Activated CD4-positive, alpha-beta T cell treated with anti-CD3 and anti-CD28 coated beads, Interleukin-2, amount 50 U/mL, for 1 hour (primary cell): Measurements from ENCODE around the gene MYADML2.
"Not testable (repeated sequence)": the region's sequence is repeated elsewhere in the genome, so short reads cannot be mapped to it uniquely, and the experiment has no call there.

Source experiments
- DNase-seq: peaks from one replicate; pipeline ENCODE4 v3.0.0-alpha.2; 2020

MYADML2 gene

DNA sequence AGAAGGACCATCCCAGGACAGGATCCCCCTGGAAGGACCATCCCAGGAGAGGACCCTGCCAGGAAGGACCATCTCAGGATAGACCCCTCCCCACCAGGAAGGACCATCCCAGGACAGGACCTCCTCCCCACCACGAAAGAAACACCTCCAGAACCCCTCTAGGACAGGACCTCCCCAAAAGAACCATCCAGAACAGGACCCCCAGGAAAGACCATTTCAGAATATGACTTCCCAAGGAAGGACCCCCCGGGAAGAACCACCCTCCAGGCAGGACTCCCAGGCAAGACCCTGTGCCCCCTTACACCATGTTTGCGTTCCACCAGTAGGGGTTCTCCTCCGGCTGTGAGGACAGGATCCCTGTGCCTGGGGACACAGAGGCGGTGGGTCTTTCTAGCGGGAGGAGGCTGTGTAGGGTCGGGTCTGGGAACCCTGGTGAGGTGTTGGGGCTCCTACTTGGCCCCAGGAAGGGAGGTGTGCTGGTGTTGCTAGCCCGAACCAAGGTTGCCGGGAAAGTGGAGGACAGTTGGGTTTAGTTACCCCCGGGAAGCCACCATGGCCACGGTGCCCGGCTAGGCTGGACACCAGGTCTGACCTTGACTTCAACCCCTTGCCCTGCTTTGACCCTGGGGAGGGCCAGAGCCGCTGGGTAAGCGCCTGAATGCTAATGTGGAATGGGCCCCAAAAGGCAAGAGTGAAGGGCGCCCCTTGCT lies 11.8 kb upstream of the MYADML2 start:
- no peak for DNase-seq

- DNase-seq = no peak
These were observed 10.8 kb upstream of the MYADML2 start for GRCh38 chr17:81957691-81958432.

DNA sequence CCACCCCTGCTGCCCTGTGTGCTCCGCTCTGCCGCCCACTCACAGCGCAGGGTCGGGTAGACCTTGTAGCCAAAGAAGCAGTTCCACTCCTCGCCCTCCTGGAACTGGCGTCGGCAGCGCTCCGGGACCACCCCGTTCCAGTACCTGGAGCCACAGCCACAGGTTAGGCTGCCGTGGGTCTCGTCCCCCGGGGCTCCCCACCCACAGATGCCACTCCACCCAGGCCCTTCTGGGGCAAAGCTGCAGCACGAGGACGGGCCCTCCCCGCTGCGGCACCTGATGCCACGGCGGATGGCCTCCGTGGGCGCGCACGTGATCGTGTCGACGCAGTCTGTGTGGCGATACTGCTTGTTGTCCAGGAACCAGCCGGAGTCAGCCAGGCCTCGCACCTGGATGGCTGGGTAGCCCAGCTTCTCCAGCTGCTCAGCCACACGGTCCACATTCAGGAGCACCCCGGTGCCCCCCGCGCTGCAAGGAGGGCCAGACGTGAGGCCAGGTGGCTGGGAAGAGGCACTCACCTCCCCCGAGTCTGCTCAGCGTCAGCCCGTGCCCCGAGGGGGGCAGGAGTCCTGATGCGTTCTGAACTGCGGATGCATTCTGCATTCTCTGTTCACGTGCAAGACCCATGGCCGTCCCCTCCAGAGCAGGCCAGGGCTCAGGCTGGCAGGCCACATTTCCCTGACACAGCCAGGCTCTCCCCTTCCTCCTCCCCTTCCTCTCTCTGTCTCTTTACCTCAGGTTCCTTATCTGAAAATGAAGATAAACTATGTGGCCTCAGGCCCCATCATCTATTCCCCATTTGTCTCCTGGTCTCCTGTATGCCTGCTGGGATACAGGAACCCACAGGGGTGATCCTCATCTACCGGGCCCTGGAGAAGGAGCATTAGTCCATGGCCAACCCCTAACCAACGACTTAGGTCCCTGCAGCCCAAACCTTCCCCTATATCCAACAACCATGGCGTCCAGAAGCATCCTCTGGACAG lies 9.9 kb upstream of the MYADML2 start:
- DNase-seq = no peak

GRCh38 chr17:81955756-81956544 lies 8.9 kb upstream of the MYADML2 start:
- DNase-seq = no peak

DNA sequence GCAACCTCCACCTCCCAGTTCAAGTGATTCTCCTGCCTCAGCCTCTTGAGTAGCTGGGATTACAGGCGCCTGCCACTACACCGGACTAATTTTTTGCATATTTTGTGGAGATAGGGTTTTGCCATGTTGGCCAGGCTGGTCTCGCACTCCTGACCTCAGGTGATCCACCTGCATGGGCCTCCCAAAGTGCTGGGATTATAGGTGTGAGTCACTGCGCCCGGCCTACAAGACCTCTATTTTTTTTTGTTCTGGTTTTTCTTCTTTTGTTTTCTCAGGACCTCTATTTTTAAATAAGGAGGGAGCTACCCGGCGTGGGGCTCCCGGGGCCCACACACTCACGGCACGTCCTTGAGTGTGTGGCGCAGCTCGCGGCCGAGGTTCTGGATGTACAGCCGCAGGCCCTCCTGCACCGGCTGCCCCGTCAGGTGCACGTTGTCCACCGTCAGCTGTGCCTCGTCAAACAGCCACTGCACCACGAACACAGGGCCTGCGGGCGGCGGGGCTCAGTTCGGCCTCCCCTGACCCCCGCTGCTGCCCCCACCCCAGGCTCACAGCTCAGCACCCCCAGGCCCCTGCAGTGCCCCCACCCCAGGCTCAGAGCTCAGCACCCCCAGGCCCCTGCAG lies 8.1 kb upstream of the MYADML2 start:
- no peak for DNase-seq

- DNase-seq = no peak
These were observed 7.4 kb upstream of the MYADML2 start for GRCh38 chr17:81954131-81955057.

GRCh38 chr17:81953443-81953842 lies 6.4 kb upstream of the MYADML2 start:
- DNase-seq = not testable (repeated sequence)

GRCh38 chr17:81952792-81953228 lies 5.8 kb upstream of the MYADML2 start:
- DNase-seq = no peak

DNA sequence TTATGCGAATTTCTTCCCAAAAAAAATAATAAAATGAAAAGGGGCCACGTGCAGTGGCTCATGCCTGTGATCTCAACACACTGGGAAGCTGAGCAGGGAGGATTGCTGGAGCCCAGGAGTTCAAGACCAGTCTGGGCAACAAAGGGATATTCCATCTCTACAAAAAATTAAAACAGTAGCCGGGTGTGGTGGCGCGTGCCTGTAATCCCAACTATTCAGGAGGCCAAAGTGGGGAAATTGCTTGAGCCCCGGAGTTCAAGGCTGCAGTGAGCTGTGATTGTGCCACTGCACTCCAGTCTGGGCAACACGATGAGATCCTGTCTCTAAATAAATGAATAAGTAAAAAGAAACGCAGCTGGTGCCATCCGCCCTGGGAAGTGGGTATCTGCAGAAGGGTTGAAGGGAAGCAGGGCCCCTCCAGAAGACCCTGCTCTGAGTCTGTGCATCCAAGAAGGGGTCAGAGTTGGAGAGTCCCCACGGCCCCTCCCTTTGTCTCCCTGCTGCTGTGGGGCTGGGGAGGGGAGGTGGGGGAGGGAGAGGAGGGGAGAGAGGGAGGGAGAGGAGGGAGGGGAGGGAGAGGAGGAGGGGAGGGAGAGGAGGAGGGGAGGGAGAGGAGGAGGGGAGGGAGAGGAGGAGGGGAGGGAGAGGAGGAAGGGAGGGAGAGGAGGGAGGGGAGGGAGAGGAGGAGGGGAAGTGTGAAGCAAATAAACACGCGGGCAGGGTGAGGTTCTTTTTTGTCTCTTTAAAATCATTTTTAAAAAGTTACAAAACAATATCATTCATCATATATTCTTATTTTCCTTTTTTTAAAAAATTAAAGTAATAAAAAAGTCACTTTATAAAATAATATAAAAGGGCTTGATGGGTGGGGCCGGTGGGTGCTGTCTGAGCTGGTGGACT lies 5.0 kb upstream of the MYADML2 start:
- DNase-seq = no peak

DNA sequence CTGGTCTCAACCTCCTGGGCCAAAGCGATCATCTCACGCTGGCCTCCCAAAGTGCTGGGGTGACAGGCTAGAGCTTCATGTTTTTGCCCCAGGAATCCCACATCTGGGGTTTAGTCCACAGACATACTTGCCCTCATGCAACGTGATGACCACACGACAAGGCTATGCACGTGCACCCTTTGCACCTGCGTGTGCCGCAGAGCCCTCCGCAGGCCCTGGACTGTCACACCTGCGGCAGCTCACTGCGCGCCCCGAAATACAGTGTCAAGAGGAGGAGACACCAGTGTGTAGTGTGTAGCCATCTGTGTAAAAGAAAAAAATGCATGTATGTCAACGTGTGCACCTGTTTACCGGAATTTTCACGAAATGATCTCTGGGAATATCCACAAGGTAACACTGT lies 3.5 kb upstream of the MYADML2 start:
- DNase-seq = no peak

GRCh38 chr17:81948635-81949378 lies 1.8 kb upstream of the MYADML2 start:
- no peak for DNase-seq

- no peak for DNase-seq
These were observed 2.2 kb downstream of the MYADML2 start for GRCh38 chr17:81944858-81945257.

GRCh38 chr17:81942167-81942553 lies 4.9 kb downstream of the MYADML2 start:
- DNase-seq = no peak

DNA sequence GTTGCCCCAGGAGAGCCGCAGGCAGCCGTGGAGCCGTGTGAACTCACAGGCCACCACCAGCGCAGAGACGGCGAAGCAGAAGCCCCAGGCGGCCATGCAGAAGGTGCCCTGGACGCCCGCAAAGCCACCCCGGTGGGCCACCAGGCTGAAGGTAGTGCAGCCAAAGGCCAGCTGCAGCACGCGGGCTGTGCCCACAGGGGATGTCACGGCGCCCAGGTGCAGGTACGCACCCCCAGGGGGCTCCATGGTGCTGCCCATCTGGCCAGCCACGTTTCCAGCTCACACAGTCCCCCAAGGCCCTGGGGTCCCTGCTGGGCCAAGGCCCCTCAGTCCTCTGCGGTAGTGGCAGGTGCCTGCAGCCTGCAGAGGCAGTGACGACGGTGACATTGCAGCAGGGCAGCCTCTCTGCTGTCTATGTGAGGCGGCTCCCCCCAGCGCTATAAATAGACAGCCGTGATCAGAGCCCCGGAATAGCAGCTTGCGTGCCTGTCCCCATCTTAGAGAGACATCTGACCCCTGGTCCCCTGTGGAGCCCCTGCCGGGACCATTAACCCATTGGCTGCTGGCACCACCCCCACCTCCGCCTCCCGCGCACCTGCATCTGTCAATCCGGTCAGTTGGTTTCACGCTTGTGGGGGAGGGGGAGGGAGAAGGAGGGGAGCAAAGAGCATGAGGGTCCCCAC lies 5.4 kb downstream of the MYADML2 start:
- DNase-seq = no peak

GRCh38 chr17:81940538-81941483 lies 6.2 kb downstream of the MYADML2 start:
- no peak for DNase-seq

- DNase-seq = no peak
These were observed 7.1 kb downstream of the MYADML2 start for GRCh38 chr17:81939881-81940385.

DNA sequence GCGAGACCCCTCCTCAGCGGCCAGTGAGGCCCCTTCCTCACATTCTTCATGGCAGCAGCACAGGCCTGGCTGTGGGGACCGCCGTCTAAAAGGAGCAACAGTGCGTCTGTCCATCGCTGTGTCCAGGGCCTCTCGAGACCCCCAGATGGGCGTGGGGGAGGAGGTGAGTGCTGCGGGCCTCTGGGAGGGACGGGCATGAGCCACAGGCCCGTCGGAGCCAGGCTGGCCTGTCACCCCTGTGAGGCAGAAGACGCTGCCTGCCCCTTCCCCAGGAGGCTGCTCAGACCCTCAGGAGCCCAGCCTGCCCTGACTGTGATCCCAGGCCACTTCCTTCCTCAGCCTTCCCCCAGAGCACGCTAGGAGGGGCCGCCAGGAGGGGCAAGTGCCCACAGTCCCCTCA lies 7.8 kb downstream of the MYADML2 start:
- DNase-seq = no peak
